Measurements from ENCODE around the gene PNMA6E.

The PNMA6E gene

DNA sequence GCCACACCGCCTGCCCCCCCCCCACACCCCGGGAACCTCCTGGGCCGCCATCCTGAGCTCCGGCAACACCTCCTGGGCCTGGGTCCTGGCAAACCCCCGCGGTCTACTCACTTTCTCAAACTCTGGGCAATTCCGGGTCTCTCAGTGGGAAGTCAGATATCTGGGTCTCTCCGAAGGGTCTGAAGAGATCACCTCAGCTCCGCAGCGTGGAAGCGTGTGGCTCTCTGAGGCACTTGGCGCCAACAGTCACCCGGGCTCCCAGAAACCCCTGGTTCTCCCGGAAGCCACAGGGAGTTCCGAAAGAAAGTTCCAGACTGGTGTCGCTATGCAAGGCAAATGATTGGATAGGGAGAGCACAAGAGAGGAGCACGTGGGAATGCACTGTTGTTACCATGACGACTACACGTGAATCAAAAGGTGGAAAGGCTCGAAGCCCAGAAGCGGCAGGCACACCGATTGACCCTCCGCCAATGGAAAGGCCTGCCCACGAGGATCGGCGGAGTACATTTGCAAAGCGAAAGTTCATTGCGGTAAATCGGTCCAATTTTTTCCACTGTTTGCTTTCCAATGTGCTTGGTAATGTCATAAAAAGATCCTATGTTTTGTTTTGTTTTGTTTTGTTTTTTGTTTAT, at the start of gene PNMA6E:
TSS of gene PNMA6E (minus strand) at position 218 of the 632 bp plus-strand sequence. CDS start 2,501 bp downstream, outside the sequence.
- no peak for DNase-seq (ENCODE audit: low spot score)

DNA sequence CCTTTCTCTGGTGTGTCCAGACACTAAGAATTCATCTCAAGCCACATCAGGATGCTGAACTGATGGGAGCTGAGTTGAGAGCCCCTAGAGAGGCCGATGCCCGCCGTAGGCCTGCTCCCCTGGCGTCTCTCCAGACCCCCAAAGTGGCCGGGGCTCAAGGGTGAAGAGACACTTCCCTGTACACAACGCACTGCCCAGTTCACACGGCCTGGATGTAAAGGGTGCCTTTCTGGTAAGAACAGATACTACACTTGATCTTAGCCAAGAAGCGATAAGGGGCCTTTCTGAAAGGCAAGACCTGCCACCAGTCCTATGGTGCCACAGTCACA, 49.8 kb upstream of the PNMA6E start:
- no peak for DNase-seq (ENCODE audit: low spot score)

DNA sequence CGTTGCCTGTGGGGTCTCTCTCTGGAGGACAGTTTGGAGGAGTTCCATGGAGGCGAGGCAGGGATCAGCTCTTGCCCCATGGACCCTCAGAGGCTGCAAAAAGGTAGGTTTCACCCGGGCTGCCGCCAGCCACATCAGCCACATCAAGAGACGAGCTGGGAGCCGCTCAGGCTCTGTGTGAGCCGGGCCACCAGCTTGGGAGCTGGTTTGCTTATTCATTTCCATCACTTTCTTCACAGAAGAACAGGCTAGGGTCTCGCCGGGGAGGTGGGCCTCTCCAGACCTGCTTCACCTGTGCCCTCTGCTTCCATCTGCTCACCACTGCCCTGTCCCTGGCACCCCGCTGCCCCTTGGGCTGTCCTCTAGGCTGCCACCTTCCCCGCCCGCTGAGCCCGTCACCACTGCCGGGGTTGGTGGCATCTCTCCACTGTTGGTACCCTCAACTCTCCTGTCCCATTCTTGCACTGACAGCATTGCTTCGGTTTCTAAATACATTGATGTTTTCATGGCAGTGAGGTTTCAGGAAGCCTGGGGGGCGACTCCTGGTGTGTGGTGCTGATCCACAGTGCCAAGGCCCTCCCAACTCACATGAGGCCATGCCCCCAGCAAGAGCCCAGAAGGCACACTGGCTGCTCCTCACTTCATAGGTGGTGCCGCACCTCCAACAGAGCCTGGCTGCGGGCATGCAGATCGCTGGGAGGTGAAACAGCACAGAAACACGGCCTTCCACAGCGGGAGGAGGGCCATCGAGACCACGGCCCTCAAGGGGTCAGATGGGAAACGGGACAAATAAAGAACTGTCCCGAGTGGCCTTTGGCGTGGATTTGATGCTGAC, 49.2 kb upstream of the PNMA6E start:
- no peak for DNase-seq (ENCODE audit: low spot score)

DNA sequence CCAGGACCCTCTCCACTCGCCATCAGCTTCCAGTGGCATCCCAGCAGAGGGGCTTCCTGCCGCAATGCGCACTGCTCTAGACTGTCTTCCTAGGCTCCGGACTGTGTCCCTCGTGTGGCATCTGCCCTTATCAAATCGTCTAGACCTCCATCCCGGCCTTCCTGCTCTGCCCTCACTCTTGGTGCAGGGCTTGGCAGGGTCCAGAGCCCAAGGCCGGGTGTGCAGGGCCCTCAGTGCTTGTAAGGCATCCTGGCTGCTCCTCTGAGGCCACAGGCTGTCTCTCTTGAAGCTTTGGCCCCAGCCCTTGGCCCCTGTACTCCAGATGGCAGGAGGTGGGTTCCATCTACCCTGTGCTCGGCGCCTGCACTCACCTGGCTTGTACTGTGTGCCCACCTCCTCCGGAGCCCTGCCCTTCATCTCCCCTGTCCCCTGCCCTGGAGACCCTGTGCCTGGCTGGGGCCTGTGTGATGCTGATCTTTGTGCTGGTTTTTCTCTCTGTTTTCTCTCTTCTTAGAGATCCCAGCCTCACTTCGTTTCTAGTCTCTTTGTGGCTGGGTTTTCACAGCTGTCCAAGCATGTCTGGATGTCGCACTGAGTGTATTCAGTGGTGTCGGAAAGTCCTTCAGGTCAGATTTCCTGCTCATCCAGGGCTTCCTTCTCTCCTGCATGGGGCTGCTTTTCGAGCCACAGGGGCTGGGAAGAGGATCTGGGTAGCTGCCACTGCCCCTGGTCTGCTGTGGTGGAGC, 48.4 kb upstream of the PNMA6E start:
- no peak for DNase-seq (ENCODE audit: low spot score)

DNA sequence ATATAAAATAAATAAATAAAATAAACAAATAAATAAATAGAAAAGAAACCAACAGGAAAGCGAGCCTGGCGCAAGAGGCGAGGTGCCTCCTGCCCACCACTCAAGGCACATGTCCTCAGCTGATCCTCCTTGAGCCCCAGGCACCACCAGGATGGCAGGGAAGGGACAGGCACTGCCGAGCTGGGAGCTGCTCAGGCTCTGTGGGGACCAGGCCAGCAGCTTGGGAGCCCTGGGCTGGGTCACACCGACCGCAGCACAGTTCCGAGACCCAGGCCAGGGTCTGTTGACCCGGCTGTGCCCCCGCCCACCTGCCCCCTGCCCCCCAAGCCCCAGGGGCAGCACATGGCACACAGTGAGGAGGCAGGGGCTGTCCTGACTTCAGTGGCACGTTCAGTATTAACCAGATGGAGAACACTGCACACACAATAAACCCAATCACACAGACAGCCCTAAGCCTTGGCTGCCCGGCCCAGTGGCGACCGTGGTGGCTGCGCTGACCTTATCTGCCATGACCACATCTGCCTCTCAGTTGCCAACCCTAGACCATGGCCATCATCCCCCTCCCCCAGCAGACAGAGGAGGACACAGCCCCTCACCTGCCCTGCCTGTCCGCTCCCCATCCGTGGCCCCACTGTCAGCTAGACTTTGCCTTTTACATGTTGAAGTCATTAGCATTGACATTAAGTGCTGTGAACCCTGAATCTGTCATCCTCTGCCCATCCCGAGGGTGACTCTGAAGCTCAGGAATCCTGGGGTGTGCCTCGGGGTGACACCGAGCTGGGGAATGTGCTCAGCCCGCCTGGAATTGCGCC, 47.6 kb upstream of the PNMA6E start:
- no peak for DNase-seq (ENCODE audit: low spot score)

DNA sequence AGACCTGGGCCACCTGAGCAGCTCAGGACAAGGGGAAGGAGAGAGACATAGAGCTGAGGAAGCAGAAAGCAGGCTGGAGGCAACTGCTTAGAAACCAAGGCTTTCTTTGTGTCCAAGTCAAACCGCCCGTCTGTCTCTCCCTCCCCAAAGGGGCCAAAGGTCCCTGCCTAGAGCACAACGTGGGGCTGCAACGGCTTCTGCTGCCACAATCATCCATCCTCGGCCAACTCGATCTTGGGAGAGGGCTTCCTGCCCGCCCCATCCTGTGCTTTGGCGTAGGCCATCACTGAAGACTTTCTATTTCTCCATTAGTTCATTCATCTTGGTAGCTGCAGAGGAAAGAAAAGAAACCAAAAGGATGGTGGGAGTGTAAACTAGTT, 46.4 kb upstream of the PNMA6E start:
- DNase-seq (ENCODE audit: low spot score): no peak

DNA sequence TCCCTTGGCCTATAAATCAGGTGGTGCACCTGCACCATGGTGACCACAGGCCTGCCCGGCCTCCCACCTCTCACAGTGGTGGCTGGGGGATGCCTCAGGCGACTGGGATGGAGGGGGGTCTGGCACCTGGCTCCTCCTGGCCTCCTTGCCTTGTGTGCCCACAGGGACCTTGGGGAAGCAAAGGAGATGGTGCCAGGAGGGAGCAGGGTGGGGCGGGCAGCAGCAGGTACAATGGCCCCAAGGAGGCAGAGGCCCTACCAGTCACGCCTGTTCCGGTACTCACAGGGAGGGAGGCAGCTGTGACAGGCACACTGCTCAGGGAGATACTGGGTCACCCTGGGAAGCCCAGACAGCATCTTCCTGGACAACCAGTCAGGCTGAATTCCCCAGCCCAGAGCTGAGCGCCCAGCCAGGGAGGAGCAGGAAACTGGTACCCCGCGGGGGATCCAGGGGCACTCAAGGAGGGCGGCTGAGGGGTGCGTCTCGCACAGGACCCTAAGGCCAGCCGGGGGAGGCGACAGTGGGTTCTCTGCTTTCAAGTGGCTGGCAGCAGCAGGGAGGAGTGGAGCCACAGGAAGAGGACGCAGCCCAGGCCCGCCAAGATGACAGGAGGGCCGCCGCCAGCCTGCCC, 45.9 kb upstream of the PNMA6E start:
- no peak for DNase-seq (ENCODE audit: low spot score)

DNA sequence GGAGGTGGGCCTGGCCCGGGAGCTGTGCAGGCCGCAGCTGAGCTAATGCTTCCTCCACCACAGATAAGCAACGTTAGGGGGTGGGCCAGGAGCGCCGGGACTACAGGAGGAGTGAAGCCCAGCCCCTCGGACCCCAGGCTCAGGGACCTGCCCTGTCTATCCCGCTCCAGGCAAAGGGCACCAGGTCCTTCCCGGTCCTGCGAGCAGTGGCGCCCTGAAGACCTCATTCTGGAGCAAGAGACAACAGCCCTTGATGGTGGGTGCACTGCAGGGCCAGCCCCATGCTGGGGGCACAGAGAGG, 45.4 kb upstream of the PNMA6E start:
- no peak for DNase-seq (ENCODE audit: low spot score)

DNA sequence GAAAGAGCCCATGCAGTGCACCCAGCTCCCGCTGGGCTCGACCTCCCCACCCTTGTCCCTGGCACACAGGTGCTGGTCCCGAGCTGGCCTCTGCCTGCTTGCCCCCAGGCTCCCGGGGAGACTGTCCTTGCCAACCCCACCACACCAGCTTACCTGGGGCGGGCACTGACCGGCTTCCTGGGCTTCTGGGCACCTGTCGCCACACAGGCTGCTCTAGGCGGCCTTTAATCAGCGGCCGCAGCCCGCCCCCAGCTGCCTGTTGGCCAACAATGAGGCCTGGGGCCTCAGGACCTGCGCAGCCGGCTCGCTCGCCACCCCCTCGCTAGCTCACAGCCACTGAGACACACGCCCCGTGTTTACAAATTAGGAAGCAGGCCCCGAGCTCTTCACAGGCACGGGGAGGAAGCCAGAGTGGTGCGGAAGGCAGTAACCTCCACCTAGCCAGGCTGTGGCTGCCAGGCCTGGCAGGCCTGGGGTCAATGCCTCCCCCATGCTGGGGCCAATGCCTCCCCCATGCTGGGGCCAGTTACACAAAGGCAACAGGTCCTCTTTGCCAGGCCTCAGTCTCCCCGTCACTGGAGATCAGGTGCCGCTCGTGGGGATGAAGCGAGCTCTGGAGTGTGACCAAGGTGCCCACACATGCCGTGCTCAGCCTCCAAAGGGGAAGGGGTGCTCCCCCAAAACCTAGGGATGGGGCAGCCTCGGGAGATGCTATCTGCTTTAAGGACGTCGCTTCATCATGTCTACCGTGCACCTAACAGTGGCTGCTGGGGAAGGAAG, 44.9 kb upstream of the PNMA6E start, which contains the start of gene TREX2:
TSS of gene TREX2 (minus strand) at position 201 of the 780 bp plus-strand sequence. CDS start 626 bp downstream, outside the sequence.
- no peak for DNase-seq (ENCODE audit: low spot score)

DNA sequence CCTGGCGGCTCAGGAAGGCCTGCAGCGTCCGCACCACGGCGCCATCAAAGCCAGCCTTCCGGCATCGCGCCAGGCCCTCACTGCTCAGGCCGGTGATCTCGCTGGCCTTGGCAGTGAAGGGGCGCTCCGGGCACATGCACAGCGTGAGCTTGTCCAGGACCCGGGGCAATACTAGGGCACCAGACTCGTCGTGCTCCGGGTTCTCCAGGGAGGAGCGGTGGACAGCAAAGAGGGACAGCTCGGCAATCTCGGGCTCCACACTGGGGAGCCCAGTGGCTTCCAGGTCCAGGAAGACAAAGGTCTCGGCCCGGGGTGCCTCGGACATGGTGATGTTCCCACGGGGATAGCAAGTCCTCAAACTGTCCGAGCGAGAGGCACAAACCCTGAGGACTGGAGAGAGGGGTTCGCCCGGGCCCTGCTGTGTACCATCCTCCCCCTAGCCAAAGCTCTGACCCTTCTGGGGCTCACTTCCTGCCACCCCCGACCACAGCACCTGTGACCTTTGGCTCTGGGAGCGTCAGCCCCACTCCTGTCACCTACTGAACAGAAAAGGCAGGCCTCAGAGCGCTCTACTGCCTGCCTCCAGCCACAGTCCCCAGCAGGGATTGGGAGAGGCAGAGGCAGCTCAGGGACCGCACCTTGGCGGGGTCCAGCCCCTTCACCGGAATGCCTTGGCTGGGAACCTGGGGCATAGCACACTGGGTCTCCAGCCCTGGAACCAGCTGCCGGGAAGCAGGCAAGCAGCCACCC, 44.1 kb upstream of the PNMA6E start:
- DNase-seq (ENCODE audit: low spot score): no peak

DNA sequence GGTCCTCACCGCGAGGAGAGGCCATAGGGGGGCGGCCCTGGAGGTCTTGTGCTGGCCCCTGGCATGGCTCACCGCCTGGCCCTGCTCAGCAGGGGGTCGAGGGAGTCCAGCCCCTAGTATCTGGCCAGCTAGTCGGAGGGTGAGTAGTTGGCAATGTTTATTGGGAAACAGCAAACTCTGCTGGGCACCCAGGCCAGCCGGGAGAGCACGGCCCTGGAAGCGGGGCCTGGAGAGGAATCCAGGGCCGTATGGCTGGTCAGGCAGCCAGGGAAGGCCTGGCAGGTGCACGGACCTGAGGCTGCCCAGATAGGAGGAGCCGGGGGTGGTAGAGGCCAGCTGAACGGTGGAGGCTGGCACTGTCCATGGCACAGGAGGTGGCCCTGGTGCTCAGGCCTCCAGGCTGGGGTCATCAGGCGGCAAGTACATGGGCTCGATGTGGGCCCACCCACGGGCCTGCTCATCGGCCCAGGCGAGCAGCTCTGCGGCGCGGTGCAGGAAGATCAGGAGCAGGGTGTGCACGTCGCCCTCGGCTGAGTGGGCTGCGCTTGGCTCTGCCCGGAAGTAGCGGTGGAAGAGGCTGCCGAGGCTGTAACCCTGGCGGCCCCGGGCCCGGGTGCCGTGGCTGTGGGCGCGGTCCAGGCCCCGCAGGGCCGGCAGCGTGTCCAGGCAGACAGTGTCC, 43.3 kb upstream of the PNMA6E start:
- DNase-seq (ENCODE audit: low spot score): no peak

DNA sequence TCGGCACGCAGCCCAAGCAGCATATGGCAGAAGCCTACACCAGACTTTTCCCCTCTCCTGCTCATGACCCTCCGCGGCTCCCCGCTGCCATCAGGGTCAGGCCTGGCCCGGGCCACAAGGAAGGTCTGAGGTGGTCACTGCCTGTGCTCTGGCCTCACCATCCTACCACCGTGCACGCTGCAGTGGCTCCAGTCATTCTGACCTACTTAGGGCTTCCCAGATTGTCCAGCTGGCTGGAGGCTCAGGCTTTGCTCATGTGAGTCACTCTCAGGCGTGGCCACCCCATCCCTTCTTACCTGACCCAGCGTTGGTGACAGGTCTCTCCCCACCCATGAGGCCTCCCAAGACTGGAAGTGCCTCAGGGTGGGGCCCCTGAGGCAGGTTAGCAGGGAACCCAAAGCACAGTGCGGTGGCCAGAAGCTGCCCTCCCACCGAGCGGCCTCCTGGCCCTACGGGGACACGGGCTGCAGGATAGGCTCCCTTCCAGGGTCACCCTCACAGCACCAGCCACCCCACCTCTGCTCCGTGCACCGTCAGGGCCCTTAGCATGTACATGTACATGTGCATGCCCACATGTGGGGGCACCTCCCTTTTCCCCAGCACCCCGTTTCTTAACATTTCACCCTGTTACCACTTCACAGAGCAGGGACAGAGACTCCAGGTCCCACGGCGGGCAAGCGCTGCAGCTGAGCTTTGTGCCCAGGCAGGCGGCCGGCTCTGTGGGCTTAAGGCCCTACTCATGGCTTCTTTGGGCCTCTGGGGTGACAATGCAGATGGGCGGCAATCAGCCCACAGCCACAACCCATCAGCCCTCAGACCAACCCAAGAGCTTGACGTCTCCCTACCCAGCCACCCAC, 42.6 kb upstream of the PNMA6E start:
- DNase-seq (ENCODE audit: low spot score): no peak

DNA sequence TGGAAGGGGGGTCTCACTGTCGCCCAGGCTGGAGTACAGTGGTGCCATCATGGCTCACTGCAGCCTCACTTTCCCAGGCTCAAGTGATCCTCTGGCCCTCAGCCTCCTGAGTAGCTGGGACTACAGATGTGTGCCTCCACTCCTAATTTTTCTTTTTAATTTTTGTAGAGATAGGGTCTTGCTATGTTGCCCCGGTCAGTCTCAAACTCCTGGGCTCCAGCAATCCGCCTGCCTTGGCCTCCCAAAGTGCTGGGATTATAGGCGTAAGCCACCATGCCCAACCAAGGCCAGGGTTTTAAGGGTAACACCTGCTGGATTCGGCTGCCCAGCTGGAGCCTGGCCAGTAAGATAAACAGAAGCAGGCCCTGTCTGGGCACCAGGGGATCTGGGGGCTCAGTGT, 41.3 kb upstream of the PNMA6E start:
- no peak for DNase-seq (ENCODE audit: low spot score)

DNA sequence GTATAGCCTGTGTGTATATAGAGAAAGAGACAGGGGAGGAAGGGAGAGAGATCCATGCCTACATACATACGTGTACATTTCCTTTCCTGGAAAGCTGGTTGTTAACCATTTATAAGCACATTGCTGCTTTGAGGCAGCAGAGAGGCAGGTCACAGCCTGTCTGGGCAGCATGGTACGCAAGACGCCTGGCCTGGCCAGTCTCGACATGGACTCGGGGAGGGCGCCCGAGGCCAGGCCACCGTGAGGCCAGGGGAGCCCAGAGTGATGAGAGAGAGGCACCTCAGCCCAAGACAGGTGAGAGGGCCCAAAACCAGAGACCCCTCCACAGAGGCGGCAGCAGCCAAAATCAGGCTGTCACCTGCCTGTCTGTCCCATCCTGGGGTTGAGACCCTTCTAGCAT, 40.8 kb upstream of the PNMA6E start:
- DNase-seq (ENCODE audit: low spot score): no peak

DNA sequence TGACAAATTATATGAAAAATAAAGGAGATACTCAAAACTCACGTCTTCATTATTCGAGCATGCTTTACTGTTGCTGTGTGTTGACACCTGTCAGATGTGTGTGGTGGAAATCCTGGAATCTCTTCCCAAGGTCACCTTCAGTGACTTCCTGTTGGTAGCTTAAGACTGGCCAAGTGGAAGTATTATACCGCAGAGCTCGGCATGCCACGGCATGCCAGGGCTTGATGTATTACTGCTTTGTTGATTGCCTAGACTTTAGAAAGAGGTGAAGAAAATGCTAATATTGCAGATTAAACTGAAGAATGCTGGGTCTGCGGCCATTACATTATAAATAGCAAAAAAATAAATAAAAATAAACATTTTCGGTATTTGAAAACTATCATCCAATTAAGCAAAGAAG, 40.1 kb upstream of the PNMA6E start:
- no peak for DNase-seq (ENCODE audit: low spot score)

DNA sequence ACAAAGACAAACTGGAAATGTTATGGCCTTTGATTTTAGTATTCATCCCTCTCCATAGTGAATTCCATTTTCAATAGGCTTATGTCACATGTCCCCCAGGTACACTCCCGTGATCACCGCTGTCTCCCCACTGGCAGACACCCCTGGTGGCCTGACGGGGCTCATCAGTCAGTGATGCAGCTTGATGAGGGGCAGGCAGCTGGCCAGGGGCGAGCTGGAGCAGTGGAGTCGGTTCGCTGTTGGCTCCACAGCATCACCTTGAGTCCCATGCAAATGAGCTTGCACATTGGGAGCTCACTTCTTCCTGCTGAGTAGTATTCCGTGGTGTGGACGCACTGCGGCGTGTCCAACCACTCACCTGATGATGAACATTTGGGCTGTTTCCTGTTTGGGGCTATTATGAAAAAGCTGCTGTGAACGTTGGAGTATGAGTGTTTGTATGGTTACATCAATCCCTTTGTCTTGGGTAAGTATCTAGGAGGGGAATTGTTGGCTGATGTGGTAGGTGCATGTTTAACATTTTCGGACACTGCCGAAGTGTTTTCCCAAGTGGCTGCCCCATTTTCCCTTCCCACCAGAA, 39.5 kb upstream of the PNMA6E start:
- no peak for DNase-seq (ENCODE audit: low spot score)

DNA sequence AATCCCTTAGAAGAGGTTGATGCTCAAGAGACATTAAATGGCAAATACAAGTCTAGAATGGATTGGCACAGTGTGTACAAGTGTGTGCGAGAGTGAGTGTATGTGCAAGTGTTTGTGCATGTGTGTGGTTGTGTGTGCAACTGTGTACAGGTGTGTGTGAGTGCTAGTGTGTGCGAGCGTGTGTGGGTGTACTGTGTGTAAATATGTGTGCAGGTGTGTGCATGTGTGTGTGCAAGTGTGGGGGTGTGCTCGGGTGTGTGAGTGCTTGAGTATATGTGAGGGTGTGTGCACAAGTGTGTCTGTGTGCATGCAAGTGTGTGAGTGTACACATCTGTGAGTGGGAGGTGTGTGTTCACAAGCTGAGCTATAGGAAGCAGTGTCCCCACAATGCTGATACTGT, 38.8 kb upstream of the PNMA6E start:
- DNase-seq (ENCODE audit: low spot score): no peak

DNA sequence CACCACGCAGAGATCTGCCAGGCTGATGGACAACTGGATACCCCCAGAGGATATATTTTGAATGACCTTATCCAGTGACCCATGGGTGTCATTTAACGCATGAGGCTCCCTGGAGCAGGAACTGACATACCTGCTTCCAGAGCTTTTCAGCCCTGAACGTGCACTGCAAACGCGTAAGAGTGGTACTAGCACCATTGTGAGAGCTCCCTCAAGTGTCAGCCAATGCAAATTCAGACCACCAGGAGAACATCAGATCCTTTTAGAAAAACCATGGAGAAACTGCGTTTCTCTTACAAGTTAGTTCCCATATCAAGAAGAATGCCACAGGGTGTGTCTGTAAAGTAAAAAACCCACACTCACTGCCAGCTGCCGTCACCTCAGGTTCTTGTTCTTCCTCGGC, 37.4 kb upstream of the PNMA6E start:
- no peak for DNase-seq (ENCODE audit: low spot score)

All from CD4-positive, alpha-beta T cell treated with Interleukin-6 at 100 ng/mL for 8 hours (primary cell).